Stimulated activated CD4-positive, alpha-beta T cell treated with anti-CD3 and anti-CD28 coated beads, Interleukin-12 subunit alpha, Interleukin-12 subunit beta, amount 100 ng/mL, for 48 hours (primary cell): ENCODE data around the gene XYLT2.

ENCODE experiments used
- DNase-seq, 3 donors: peaks; one replicate each; pipeline ENCODE4 v3.0.0-alpha.2; 2020; ENCODE audit warnings: low read depth in 2 of 3, low spot score in 1 of 3

Gene XYLT2

GRCh38 chr17:50348522-50349242 is 2.8 kb downstream of the XYLT2 start:
- DNase-seq = no peak

GRCh38 chr17:50349243-50349600 is 3.3 kb downstream of the XYLT2 start:
- no peak for DNase-seq

DNA sequence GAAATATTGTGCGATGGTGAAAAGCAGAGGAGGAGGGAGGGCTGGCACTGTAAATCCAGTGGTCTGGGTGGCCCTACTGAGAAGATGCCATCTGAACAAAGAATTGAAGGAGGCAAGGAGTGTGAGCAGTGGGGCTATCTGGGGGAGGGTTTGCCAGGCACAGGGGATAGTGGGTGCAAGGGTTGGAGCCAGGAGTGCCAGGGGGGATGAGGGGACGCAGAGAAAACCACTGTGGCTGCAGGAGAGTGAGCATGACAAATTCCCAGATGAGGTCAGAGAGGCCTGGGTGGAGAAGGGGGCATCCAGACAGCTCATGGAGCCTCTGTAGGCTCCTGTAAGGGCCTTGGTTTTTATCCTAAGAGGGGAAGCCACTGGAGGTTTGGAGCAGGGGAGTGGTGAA is 4.8 kb downstream of the XYLT2 start:
- DNase-seq = no peak

DNA sequence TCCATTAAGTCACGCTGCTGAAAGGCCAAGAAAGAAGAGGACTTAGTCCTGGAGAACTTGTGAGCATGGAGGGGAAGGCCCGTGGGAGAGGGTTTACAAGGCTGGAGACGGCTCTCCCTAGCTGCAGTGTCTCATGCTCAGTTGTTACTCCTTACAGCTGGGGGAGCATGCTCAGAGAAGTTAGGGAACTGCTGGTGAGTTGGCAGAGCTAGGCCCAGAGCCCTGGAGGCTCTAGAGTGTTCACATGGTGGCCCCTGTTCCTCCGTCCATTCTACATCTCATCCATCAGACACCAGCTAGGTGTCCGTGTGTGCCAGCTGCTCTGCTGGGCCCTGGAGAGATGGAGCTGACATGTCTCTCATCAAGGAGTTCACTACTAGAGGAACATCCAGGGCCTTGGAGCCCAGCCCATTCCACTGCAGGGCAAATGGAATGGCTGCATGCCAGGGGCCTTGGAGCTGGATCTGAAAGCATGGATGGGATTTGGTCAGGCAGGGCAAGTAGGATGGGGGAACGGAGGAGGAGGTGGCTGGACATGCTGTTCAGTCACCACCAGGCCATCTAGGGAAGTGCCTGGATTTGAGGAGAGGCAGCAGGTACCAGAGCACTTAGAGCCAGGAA is 6.3 kb downstream of the XYLT2 start:
- no peak for DNase-seq

DNA sequence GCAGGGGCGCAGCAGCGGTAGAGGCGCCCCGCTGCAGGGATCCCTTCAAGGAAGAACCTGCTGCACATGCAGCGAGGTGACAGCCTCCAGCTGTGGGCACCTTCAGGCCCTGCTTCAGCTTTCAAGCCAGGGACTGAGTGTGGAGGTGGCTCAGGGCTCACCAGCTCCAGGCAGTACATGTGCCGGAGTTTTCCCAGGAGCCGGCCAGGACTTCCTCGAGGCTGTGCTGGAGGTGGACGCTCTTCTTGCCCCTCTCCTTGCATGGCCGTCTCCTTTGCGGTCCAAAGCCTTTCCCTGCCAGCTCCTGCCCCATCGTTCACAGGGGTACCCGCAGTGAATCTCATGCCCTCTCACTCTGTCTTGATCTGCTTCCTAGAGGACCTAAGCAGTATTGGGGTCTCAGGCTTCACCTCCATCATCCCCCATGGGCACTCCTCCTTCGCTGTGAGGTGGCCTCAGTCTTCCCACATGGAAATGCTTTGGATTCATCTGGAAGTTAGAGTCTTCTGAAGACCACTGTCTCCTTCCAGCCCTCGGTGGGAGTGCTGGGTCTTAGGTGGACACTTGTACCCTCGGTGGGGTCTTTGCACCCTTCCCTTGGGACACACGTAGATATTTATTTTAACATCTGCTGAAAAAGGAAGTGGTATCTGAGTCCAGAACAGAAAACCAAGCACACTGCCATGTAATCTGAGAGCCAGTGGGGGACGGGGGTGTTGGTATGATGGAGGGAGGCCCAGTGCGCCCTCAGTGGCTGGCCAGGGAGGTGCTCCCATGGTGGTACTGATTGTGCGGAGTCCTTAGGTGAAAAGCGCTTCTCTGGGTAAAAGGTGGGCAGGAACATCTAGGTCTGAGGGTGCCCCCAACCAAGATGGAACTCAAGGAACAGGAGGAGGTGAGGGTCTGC is 7.0 kb downstream of the XYLT2 start:
- DNase-seq = no peak

DNA sequence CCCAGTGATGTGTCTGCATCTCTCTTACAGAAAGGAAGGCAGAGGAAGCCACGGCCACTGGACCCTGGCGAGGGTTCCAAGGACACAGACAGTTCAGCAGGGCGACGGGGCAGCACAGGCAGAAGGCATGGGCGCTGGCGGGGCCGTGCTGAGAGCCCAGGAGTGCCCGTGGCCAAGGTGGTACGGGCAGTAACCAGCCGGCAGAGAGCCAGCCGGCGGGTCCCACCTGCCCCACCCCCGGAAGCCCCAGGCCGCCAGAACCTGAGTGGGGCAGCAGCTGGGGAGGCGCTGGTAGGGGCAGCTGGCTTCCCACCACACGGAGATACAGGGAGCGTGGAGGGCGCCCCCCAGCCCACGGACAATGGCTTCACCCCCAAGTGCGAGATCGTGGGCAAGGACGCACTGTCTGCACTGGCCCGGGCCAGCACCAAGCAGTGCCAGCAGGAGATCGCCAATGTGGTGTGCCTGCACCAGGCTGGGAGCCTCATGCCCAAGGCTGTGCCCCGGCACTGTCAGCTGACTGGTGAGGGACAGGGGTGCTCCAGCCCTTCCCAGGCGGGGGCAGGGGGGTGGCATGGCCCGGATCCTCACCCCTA is 7.8 kb downstream of the XYLT2 start:
- DNase-seq = no peak

GRCh38 chr17:50354198-50354597 is 8.3 kb downstream of the XYLT2 start:
- no peak for DNase-seq

DNA sequence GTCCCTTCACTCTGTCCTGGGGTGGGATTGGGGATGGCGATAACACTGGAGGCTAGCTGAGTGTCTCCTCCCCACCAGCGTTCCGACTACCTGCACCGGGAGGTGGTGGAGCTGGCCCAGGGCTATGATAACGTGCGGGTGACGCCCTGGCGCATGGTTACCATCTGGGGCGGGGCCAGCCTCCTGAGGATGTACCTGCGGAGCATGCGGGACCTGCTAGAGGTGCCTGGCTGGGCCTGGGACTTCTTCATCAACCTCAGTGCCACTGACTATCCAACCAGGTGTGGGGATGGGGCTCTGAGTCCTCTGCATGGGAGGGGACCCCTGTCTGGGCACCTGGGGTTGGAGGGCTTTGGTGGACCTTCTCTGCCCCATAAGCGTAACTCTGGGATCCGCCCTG is 8.8 kb downstream of the XYLT2 start:
- no peak for DNase-seq

DNA sequence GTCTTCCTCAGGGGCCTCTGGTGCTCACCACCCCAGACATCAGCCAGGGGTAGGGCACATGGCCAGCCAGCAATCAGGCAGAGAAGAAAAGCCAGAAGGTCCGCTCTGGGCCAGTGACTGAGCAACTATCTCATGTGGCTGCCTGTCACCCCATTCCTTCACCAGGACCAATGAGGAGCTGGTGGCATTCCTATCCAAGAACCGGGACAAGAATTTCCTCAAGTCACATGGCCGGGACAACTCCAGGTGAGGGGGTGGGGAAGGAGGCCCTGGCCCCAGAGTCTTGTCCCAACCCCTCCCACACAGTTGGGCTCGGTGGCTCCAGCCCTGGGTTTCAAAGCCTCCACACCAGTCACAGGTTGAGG is 9.4 kb downstream of the XYLT2 start:
- no peak for DNase-seq

GRCh38 chr17:50355701-50356341 is 9.9 kb downstream of the XYLT2 start:
- DNase-seq = no peak

- no peak for DNase-seq
These were observed 10.5 kb downstream of the XYLT2 start for GRCh38 chr17:50356418-50356817.

- DNase-seq = no peak
These were observed 11.1 kb downstream of the XYLT2 start for GRCh38 chr17:50356892-50357510.

DNA sequence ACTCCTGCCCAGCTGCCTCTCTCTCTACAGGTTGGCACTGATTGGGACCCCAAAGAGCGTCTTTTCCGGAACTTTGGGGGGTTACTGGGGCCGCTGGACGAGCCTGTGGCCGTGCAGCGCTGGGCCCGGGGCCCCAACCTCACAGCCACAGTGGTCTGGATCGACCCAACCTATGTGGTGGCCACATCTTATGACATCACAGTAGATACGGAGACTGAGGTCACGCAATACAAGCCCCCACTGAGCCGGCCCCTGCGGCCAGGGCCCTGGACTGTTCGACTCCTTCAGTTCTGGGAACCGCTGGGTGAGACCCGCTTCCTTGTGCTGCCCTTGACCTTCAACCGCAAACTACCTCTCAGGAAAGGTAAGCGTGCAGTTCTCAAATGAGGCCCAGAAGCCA is 12.3 kb downstream of the XYLT2 start:
- DNase-seq = no peak

DNA sequence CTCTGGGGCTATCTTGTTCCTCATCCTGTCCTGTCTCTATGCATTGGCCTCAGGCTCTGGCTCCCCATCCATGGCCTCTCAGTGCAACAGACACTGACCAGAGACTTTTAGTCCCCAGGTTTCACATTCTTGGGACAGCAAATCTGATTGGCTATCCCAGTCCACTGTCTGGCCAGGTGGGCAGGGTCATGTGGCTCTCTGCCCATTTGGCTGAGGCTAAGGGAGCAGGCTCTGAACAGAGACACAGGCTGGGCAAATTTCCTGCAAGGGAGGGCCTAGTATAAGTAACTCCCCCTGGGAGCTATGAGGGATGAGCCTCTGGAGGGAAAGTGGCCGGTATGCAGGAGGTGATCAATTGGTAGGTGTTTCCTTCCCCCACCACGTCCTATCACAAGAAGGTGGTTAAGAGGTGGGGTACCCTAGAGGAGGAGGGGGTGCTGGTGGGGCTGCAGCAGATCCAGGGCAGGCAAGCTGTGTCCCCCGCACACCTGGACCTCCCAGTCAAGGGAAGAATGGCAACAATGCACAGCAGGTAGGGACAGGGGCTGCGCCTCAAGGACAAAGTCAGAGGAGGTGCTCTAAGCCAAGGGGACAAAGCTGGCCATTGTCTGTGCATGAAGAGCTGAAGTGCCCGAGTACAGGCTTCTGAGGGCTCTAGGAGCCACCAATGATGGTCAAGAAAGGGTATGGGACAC is 13.2 kb downstream of the XYLT2 start:
- no peak for DNase-seq

DNA sequence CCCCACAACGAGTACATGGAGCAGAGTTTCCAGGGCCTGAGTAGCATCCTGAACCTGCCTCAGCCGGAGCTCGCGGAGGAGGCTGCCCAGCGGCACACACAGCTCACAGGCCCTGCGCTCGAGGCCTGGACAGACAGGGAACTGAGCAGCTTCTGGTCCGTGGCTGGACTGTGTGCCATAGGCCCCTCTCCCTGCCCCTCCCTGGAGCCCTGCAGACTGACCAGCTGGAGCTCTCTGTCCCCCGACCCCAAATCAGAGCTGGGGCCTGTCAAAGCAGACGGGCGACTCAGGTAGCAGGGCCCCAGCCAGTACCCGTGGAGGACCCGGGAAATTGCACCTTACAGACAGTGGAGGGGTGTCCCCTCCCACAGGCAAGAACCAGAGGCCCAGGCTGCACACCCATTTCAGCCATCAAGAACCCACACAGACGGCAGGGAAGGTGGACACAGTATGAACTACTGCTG is 14.1 kb downstream of the XYLT2 start:
- DNase-seq = no peak

DNA sequence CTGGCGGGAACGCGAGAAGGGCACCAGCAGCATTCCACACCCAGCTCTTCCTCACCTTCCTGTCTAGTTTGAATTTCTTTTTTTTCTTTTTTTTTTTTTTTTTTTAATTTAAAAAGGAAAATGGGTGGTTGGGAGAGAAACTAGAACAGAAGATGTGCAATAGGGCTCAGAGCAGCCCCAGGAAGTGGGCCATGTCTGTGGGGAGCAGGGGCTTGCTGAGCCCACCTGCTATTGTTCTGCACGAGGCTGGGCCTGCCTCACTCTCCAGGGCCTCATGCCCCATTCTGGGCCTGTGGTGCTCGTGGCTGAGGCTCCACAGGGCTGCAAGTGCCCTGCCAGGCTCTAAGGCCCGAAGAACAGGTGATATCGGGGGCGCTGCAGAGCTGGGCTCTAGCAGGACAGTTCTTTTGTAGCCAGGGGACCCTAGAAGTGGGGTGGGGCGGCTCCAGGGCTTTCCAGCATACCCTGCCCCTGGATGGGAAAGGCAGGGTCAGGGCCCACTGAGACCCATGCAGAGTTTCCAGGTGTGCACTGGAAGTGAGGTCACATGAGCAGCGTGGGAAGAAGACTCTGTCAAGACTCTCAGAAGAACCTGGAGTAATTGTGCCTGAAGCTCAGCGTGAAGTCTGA is 14.7 kb downstream of the XYLT2 start:
- no peak for DNase-seq

GRCh38 chr17:50361561-50362480 is 15.9 kb downstream of the XYLT2 start:
- DNase-seq = peak; percentile 39 to 46 (median 41)

DNA sequence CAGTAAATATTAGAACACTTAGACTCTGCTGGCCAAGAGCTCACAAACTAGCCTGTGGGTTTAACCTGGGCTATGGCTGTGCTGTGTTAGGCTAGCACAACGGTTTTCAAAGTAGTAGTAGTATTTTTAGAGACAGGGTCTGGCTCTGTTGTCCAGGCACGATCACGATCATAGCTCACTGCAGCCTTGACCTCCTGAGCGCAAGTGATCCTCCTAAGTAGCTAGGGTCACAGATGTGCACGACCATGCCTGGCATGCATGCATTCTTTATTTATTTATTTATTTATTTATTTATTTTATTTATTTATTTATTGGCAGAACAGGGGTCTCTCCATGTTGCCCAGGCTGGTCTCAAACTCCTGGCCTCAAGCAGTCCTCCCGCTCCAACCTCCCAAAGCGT is 16.7 kb downstream of the XYLT2 start:
- no peak for DNase-seq
